NCI-H2196 treated with DMSO at 0.1 percent for 48 hours (cell line): ENCODE measurements around the gene RPS27.
"Not testable (repeated sequence)": the region's sequence is repeated elsewhere in the genome, so short reads cannot be mapped to it uniquely, and the experiment has no call there.

ENCODE experiments used
- DNase-seq: peaks from one replicate; lab custom pipeline; 2025; ENCODE audit not compliant: unreplicated experiment; lab: John Stamatoyannopoulos, UW

The RPS27 gene

DNA sequence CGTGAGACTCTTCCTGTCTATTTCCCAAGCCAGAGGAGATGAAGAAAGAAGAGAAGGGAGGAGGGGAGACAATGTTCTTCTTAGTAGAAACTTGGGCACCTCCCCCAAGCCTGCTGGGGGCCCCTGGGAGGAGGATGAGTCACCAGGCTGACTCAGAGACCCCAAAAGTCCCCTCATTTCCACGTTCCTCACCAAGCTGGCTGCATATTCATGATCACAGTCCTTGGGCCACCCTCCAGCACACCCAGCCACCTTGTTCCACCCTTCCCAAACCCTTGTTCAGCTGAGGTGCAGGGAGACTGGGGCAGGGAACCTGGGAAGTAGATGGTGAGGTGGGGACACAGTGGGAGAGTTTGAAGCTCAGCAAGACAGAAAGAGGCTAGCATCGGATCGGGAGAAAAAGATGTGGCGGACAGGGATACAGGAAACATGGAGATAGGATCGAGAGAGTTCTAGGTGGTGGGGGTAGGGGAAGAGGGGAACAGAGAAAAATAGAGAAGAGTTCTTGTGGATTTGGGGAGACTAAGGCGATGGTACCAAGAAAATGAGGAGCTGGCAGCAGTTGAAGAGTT is 5.1 kb upstream of the RPS27 start:
- DNase-seq: no peak

DNA sequence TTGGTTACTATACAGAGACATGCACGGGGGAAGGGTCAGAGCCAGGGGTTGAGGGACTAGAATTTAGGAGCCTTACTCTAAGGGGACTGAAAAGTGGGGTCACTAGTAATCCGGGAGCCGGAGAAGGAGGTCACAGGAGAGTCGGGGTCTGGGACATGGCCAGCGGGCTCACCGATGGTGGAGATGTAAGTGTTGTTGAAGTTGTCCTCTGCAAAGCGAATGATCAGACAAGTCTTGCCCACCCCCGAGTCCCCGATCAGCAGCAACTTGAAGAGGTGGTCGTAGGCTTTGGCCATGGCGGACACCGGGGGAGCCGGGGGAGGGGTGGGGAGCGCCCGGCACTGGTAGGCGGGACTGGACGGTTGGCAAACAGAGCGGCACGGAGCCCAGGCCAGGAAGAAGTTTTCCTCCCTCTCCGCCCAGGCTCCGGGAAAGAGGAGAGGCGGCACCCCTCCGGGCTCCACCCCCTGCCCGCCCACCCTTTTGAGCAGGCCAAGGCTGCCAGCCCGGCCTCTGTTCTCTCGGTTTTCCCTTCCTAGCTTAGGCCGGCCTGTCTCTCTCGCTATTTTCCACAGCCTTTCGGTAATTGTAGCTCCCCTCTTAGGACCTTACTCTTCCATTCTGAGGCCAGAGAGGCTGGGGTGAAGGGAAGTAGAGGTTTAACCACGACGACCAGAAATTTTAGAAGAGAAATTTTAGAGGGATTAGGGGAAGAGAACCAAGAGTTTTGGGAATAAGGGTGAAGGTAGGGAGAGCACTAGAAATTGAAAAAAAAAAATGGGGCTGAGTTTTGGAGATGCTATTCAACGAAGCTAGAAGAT is 4.4 kb upstream of the RPS27 start, which contains the start of gene RAB13:
Gene RAB13 (minus strand): TSS at position 399 of the 821 bp plus-strand sequence. CDS start 103 bp downstream, at position 296.
- peak; percentile 70 for DNase-seq

GRCh38 chr1:153987621-153988020 is 2.9 kb upstream of the RPS27 start:
- no peak for DNase-seq

DNA sequence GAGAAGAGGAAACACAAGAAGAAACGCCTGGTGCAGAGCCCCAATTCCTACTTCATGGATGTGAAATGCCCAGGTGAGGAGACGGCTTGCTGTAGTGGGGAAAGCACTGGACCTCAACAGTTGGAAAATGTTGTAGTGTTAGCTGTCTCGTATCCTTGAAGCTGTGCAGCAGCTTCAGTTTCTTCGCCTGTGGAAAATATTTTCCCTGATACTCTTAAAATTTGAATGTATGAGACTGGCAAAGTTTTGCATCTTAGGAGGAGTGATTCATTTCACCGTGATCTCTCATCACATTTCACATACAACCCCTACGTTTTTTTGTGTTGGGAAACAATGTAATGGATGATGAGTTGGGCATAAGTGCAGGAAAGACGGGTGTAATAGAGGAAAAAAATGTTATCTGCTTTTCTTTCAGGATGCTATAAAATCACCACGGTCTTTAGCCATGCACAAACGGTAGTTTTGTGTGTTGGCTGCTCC is 629 bp downstream of the RPS27 start:
- DNase-seq: no peak

DNA sequence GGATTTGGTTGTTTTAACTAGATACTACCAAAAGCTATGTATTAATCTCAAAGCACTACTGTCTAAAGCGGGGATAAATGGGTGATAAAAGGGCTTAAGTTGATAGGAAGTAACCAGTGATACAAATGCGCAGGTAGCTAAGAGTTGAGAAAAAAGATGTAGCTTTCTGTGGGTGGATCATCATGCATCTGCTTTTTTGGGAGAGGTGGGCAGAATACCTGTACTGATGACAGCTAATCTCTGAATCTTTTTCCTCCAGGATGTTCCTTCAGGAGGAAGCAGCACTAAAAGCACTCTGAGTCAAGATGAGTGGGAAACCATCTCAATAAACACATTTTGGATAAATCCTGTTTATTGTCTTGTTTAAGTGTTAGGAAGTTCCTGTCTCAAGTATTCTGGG is 1.2 kb downstream of the RPS27 start:
- no peak for DNase-seq

DNA sequence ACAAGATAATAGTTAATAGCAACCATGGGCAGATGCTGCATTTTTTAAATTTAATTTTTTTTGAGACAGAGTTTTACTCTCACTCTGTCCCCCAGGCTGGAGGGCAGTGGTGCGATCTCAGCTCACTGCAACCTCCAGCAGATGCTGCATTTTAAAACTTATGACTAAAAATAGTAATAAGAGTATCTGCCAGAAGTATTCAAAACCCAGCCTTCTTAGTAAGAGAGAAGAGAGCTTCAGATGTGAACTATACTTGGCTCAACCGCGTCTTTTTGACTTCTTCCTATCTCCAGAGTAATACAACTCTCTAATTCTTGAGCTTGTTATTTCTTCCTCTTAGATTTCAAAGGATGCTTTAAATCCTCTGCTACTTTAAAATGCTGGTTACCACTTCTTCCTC is 4.6 kb downstream of the RPS27 start:
- DNase-seq: no peak

DNA sequence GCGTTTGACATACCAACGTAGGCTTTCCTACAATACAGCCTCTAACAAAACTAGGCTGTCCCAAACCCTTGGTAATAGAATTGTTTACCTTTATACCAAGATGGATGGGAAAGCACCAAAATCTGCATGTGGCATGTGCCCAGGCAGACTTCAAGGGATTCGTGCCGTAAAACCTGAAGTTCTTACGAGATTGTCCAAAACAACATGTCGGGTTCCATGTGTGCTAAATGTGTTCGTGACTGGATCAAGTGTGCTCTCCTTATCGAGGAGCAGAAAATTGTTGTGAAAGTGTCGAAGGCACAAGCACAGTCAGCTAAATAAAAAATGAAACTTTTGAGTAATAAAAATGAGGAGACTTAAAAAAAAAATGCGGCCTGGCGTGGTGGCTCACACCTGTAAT is 5.1 kb downstream of the RPS27 start:
- DNase-seq: no peak

DNA sequence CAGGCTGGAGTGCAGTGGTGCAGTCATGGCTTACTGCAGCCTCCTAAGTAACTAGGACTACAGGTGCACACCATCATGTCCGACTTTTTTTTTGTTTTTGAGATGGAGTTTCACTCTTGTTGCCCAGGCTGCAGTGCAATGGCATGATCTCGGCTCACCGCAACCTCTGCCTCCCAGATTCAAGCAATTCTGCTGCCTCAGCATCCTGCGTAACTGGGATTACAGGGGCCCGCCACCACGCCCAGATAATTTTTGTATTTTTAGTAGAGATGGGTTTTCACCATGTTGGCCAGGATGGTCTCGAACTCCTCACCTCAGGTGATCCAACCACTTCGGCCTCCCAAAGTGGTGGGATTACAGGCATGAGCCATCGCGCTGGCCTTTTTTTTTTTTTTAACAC is 6.3 kb downstream of the RPS27 start:
- not testable (repeated sequence) for DNase-seq

GRCh38 chr1:154000420-154000819 is 9.9 kb downstream of the RPS27 start:
- DNase-seq: no peak

DNA sequence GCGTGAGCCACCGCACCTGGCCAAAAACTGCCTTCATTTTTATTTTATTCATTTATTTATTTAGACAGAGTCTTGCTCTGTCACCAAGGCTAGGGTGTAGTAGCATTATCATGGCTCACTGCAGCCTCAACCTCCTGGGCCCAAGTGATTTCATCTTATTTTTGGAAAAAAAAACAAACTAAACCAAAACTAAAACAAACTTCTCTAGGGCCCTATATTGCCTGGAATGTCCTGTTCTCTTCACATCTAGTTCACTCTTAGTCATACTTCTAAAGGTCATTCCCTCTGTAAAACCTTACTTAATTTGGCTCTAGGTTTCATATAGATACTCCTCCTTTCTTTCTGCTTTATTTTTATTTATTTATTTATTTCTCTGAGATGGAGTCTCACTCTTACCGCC is 15.6 kb downstream of the RPS27 start:
- DNase-seq: no peak

DNA sequence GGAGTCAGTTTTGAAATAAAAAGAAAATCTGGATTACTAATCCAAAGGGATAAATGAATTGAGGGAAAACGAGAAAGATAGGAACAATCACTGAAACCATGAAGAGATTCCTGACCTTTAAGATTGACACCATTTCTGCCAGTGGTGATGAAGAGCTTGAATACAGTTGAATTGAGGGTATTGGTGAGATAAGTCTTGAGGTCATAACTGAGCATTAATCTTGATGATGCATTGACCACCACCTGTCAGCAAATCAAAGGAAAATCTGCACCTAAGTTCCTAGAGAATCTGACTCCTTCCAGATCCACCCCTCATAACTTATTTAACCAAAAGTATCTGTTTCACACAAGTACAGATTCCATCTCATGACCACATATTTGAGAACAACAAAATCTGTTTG is 21.6 kb downstream of the RPS27 start:
- no peak for DNase-seq

DNA sequence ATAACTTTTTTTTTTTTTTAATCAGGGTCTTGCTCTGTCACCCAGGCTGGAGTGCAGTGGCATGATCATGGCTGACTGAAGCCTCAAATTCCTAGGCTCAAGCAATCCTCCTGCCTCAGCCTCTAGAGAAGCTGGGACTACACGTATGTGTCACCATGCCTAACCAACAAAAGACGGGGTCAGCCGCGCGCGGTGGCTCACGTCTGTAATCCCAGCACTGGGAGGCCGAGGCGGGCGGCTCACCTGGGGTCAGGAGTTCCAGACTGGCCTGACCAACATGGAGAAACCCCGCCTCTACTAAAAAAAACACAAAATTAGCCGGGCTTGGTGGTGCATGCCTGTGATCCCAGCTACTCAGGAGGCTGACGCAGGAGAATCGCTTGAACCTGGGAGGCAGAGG is 22.0 kb downstream of the RPS27 start:
- DNase-seq: not testable (repeated sequence)

GRCh38 chr1:154014154-154014907 is 23.8 kb downstream of the RPS27 start:
- no peak for DNase-seq

DNA sequence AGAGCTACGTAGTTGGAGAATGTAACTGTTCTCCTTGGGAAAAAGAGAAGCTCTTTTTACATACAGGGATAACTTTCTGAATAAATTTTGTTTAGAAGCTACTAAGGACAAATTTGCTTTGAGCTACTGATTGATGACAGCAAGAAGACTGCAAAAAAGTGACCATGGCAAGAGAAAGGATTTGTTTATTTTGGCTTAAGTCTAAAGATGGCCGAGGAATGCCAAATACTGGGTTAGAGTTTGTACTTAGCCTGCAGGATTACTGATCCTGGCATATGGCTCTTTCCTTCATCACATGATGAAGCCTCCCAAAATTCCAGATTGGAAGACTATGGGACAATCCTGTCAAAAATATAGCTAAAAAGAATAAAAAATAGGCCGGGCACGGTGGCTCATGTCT is 28.7 kb downstream of the RPS27 start:
- DNase-seq: no peak

GRCh38 chr1:154019940-154020339 is 29.4 kb downstream of the RPS27 start:
- DNase-seq: no peak

GRCh38 chr1:154033697-154034096 is 43.1 kb downstream of the RPS27 start:
- not testable (repeated sequence) for DNase-seq
